Activated gamma-delta T cell treated with anti-CD3 and anti-CD28 coated beads, Interleukin-2, amount 50 U/mL, for 16 hours (primary cell): ENCODE measurements around the gene KIF13A.
"Not testable (repeated sequence)": the region's sequence is repeated elsewhere in the genome, so short reads cannot be mapped to it uniquely, and the experiment has no call there.

Source experiments
- DNase-seq: peaks from one replicate; pipeline ENCODE4 v3.0.0-alpha.2; 2020; ENCODE audit warnings: low read depth

The KIF13A gene

DNA sequence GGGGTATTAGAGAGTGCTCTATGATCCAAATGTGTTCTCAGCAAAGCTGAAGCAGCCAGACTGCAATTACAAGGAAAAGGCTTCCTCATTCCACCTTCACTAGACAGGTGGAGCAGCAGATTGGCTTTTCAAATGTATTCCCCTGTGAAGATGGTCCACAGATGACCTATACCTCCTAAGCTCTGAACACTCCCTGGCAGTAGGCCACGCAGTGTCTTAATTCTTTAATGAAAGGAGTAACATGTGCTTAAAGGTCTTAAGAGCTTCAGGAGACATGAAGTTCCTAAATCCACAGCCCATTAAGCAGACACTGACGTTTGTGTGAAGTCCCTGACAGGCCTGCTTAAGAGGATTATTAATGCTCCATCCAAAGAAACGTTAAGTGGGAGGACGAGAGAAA is 141.8 kb downstream of the KIF13A start:
- DNase-seq: no peak

DNA sequence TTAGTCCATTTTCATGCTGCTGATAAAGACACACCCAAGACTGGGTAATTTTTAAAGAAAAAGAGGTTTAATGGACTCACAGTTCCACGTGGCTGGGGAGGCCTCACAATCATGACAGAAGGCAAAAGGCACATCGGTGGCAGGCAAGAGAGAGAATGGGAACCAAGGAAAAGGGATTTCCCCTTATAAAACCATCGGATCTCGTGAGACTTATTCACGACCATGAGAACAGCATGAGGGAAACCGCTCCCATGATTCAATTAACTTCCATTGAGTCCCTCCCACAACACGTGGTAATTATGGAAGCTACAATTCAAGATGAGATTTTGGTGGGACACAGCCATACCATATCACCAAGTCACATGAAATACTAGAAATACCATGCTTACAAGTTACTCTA is 142.5 kb downstream of the KIF13A start:
- DNase-seq: not testable (repeated sequence)

DNA sequence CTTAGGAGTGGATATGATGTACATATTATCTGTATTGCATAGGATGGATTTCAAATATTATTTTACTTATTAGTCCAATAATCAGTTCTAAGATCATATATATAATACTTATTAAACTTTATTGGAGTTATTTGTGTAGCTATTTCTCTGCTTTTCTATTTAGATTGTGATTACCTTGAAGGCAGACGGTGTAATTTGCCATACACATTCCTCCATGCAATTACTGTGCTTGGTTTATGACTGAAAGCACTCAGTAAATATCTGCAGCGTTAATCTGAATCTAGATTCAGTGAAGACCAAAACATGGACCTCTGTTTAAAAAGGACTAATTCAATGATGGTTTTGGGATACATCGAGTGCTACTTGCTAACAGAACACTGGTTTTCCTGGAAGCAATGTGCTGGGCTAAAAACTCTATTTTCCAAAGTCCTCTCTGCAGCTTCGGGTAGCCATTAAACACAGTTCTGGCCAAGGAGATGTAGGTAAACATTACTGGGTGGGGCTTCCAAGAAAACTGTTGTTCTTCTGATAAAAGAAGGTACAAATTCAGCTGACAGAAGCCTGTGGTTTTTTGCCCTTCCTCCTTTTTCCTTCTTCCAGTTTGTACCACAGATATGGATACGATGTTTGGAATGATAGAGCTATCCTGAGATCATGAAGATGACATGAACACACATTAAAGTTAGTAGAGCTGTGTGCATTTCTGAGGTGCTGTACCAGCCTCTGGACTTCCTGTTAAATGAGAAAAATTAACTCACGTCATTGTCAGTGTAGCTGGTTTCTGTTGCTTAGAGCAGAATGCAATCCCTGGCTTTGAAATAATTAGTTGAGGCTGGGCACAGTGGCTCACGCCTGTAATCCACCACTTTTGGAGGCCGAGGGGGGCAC is 144.3 kb downstream of the KIF13A start:
- no peak for DNase-seq

DNA sequence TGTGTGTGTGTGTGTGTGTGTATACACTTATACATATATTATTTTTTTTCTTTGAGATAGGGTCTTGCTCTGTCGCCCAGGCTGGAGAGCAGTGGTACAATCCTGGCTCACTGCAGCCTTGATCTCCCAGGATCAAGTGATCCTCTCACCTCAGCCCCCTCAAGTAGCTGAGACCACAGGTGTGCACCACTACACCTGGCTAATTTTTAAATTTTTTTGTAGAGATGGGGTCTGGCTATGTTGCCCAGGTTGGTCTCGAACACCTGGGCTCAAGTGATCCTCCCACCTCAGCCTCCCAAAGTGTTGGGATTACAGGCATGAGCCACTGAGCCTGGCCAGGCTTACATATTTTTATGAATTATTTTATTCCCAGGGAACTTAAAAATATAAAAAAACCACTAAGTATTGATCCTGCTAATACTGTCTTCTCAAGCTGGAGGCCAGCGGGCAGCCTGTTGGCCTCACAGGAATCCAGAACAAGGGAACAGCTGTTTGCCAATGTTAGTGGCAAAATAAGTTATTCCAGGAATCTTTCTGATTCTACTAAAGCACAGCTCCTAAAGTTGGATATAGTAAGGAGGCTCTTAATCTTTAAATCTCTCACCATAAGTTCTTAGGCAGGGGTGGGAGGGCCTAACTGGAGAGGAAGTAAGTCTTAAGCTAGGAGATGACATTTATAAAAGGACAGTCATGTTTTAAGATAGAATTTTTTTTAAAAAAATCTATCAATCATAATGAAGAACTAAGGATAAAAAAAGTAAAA is 145.2 kb downstream of the KIF13A start:
- no peak for DNase-seq

DNA sequence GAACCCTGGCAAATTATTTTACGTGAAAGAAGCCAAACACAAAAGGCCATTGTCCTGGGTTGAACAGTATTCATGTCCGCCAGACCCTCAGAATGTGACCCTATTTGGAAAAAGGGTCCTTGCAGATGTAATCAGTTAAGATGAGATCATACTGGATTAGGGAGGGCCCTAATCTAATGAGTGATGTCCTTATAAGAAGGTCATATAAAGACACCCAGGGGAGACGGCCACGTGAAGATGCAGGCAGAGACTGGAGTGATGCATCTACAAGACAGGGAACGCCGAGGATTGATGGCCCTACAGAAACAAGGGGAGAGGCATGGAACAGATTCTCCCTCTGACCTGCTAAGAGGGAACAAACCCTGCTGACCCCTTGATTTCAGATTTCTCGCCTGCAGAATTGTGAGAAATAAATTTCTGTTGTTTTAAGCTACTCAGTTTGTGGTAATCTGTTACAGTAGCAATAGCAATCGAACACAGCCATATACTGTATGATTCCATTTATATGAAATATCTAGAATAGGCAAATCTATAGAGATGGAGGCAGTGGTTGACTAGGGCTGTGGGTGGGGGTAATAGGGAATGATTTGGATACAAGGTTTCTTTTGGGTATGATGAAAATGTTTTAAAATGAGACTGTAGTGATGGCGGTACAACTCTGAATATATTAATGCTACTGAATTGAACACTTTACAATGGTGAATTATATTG is 147.8 kb downstream of the KIF13A start:
- no peak for DNase-seq

DNA sequence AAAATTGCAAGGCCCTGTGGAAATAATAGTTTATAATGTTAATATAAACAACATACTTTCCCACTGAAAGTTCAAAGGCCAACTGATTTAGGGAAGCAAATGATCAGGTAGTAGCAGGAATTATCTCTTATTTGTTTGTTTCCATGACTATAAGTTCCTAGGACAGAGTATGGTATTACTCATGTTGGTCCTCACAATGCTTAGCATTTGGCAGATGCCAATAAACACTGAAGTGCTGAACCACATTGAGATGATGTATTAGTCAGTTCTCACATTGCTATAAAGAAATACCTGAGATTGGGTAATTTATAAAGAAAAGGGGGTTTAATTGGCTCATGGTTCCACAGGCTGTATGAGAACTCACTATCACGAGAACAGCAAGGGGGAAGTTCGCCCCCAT is 151.1 kb downstream of the KIF13A start:
- no peak for DNase-seq

DNA sequence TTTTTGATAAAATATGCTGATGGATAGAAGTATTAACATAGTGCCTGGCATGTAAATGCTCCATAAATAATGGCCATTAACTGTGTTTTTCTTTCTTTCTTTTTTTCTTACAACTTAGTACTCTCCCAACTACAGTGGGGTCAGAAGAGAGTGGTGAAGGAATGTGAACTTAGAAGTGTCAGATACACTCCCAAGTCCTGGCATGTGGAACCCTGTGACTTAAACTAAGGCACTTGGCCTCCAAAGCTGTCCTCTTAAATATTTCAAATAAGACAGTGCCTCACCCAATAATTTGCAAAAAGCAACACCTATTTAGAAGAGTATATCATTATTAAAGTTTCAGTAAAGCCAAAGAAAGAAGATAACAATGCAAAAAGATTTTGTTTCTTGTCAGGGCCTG is 151.7 kb downstream of the KIF13A start:
- DNase-seq: no peak

DNA sequence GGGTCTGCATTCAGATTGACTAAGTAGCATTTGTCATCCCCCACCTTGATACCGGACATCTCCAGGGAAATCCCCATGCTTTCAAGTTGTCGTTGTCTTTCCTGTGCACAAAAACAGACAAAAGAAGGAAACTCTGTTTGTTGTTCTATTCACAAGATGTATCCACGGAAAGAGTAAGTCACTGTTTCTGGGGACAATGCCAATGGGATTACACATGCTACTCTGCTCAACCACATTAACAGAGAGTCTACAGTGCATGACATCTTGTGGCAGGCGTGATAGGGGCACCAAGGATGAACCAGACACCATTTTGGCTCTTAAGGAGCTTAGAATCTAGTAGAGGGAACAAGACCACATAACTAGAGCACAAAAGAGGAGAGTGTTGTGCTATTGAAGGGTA is 156.3 kb downstream of the KIF13A start:
- no peak for DNase-seq

DNA sequence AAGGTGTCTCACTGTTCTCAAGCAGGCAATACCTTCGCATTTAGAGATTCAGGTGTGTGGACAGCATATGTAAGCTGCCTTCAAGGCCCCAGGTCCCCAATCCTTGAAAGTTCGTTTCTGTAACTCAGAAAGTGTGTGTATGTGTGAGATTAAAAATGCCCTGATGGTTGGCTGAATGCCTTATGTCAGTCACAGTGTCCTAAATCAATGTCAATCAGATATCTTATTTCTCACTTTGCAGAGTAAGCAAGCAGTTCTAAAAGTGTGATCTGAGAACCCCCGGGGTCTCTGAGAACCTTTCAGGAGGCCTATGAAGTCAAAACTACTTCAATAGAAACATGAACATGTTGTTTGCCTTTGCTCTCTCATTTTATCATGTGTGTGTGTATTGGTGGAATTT is 157.5 kb downstream of the KIF13A start:
- DNase-seq: no peak

DNA sequence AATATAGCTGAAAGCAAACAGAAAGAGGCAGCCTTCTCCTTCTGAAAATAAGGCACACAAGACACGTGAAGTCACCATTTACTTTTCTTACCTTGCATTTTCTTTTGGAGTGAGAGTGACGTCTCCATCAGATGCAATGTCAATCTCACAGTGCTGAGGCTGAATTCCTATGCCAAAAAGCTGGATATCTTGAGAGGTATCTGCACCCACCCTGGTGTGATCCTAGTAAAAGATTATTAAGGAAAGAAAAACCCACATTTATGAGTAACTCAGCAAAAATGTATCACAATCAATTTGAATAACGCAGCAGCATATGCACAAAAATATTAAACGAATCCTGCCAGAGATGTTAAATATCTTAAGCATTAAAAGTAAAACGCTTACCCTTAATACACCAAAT is 159.3 kb downstream of the KIF13A start:
- no peak for DNase-seq

DNA sequence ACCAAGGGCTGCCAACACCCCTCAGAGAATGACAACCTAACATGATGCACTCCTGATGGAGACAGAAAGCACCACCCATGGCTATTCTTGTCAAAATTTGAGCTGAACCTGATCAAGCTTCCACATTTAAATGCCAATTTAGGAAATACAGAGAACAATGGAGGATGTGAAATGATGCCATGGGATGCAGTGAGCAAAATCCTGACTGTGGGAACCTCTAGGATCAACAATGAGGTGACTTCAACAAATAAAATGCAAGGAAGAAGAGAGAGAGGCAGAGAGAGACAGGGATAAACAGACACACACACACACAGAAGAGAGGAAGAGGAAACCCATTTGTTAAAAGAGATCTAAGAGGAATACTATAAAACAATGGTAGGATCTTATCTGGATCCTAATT is 161.1 kb downstream of the KIF13A start:
- no peak for DNase-seq

DNA sequence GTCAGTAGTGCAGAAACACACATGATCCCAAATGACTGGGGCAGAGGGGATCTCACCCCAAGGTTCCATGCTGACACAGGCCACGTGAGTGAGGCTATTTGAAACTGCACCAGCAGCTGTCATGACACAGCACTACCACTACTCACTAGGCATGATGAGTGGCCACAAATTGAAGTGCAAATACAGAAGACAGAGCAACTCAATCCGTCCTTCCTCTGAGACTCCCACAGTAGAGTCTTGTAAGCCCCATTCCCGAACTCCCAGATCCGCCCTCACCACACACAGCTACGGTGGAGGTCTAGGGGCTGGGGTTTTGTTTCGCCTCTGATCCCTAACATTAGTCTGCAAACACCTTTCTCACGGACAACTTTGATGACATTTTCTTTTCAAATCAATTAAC is 167.4 kb downstream of the KIF13A start:
- DNase-seq: no peak

DNA sequence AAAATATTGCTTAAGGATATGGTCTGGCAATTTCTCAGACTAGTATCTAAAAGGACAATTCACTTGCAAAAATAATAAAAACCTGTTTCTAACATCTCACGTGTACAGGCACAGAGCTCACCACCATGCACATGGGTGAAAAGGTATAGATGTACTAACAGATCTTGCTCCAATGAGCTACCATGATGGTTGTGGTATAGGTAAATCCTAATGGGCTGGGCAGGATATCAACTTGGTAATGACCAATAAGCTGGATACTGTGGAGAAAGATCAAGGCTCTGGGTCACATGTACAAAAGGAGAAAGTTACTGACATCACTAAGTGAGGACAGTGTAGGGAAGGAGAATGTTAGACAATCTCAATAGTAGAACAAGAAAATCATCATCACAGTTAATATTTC is 169.7 kb downstream of the KIF13A start:
- no peak for DNase-seq

DNA sequence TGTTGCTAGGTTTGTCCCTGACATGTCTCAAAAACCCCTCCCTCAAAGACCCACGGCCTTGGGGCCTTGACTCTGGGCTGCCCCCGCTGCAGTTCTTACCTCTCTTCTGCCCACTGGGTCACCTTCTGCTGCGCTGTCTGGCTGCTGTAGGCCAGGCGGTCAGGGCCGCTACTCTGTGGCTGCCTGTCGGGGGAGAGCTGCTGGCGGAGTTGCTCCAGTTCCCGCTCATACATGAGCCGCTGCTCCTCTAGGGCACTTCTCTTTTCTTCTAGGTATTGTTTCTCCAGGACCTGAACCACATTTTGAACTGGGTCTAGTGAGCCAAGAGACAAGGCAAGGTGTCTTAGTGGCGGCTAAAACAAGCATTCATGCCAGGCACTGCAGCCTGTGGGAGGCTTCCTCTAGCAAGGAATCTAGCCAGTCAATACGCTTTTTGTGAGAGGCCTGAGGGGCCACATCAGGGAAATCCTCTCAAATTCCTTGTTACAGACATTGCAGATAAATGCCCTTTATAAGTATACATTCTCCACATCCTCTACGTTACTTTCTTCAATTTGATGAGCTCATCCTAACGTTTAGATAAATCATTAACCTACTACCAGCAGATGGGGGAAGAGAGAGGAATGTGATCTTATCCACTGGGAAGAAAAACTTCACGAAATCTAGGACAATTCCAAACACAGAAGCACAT is 170.4 kb downstream of the KIF13A start:
- no peak for DNase-seq

DNA sequence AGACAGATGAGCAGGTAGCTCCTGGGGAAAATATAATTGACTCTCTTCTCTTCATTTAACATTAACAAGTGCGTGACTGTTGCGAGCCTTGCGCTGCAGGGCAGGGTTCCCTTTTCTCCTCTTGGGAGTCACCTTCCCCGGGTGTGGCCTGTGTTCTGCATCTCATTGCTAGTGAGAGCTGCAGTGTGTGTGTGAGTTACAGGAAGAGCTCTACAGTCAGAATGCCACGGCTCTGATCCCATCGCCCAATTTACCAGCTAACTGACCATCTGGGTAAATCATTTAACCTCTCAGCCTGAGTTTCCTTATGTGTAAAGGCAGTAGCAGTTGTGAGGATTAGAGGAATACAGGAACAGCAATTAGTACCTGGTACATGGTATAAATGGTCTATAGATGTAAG is 173.9 kb downstream of the KIF13A start:
- no peak for DNase-seq

DNA sequence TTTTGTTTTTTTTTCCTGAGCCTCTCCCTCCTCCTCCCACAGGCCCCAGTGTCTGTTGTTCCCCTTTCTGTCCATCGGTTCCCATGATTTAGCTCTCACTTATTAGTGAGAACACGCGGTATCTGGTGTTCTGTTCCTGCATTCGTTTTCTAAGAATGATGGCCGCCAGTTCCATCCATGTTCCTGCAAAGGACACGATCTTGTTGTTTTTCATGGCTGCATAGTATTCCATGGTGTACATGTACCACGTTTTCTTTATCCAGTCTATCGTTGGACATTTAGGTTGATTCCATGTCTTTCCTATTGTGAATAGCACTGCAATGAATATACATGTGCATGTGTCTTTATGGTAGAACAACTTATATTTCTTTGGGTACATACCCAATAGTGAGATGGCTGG is 175.1 kb downstream of the KIF13A start:
- no peak for DNase-seq

DNA sequence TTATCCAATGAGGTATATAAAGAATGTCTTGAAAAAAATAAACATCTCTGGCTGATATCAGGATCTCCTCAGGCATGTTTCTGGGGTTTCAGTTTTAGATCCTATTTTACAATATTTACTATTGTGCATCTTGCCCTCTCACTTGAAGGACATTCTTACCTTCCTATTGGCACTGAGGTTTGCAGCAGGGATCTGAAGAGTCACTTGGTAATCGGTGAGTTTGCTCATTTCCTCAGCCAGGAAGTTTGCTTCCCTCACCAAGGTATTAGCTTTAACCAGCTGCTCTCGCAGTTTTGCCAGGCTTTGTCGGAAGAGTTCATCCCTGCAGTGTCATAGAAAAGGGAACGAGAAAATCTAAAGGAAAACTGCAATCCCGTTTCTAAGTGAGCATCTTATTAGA is 178.8 kb downstream of the KIF13A start:
- DNase-seq: no peak

DNA sequence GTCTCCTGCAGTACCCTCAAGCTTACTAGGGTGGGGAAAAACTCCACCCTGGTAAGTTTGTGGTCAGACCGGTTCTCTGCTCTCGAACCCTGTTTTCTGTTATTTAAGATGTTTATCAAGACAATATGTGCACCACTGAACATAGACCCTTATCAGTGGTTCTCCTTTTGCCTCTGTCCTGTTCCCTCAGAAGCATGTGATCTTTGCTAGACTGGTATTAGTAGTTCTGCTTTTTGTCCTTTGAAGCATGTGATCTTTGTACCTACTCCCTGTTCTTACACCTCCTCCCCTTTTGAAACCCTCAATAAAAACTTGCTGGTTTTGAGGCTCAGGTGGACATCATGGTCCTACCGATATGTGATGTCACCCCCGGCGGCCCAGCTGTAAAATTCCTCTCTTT is 180.0 kb downstream of the KIF13A start:
- not testable (repeated sequence) for DNase-seq

DNA sequence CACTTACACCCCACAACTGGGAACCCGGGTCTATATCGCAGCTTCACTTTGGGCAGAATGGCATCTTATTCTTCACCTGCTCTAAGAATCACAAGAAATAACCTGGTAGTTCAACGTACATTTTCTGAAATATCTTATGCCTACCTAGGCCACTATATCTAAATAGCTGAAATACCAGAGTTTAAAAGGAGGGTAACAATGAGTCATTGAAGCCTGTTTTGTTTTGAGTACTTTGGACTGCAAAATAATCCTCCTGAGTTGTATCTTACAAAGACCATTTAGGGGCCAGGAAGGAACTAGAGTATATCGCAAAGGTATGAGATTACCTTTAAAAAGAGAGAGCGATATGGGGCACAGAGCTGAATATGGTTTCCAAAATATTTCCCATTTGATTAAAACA is 184.0 kb downstream of the KIF13A start:
- DNase-seq: no peak

DNA sequence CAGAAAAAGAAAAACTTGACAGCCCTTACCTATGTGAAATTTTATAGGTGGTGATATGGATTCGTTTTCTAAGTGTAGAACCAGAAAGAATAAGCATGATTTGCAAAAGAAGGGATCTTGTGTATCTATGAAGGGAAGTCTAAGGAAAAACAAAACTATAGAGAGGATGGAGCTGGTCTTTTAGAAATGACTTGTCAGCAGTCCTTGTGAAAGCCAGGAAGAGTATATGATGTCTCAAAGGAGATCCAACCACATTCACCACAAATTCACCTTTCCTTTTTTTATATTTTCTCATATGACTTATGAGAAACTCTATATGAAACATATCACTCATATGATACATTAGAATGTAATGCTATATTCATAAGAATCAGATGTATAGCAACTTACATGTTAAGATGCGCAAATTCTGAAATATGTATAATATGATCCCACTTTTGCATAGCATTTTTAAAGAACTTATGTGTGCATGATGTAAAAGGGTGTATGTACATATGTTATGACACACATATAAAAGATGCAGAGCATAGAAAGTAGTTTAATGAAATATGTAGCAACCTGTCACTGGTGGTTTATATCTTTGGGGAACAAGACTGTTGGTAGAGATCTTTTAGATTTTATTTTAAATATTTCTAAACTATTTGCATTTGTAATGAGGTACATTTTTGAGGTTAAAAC is 188.8 kb downstream of the KIF13A start:
- DNase-seq: no peak

DNA sequence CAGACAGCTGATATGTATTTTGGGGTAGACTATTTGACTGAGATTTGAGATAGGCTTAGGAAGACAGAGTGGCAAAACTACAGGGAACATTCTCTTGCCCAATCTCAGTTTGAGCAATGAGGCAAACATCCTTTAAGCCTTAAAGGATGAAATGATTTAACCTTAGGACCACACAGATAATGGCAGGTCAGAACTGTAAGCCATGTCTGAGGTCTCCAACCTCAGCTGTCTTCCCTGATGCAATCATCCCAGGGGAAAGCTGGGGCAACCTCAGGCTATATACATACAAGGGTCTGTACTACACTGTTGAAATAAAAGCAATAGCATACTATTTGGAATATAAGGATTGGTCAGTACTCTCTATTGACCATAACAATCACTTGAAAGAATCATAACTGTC is 196.9 kb downstream of the KIF13A start:
- DNase-seq: no peak
